ENCODE data around the gene MICU2.

The MICU2 gene

GRCh38 chr13:21522130-21522529 is 81.8 kb downstream of the MICU2 start:
- Histone ChIP-seq H3K4me3 (ENCODE audit: insufficient read length, low read depth) (no peak overlapping the region), H3K9me3 (ENCODE audit: insufficient read depth, low read length) (no peaks in the 10 kb centered on the region), H3K4me1 (ENCODE audit: insufficient read depth, insufficient read length) (no peaks in the 10 kb centered on the region), H3K36me3 (ENCODE audit: insufficient read depth, insufficient read length, low read length) (peaks cover 7% of the 10 kb centered on the region), H3K27me3 (ENCODE audit: insufficient read depth, insufficient read length) (no peaks in the 10 kb centered on the region), H3K9ac (ENCODE audit: insufficient read length, low read depth) (no peak overlapping the region)
- no peak for TF ChIP-seq YY1 (IDR thresholded peaks at IDR 0.05; ENCODE audit: insufficient read depth, insufficient read length)
- TF ChIP-seq SUZ12 (IDR thresholded peaks at IDR 0.05; ENCODE audit: extremely low read depth, insufficient read depth, insufficient read length) = no peak
- TF ChIP-seq ZNF274 (IDR thresholded peaks at IDR 0.05; ENCODE audit: low read depth, low read length) = no peak
- DNase-seq (ENCODE audit: low read depth, low spot score) = no peak

GRCh38 chr13:21518617-21519144 is 85.3 kb downstream of the MICU2 start:
- Histone ChIP-seq H3K9ac (ENCODE audit: insufficient read length, low read depth) (no peak overlapping the region), H3K9me3 (ENCODE audit: insufficient read depth, low read length) (no peaks in the 10 kb centered on the region), H3K36me3 (ENCODE audit: insufficient read depth, insufficient read length, low read length) (peaks cover 7% of the 10 kb centered on the region), H3K27me3 (ENCODE audit: insufficient read depth, insufficient read length) (no peaks in the 10 kb centered on the region), H3K4me1 (ENCODE audit: insufficient read depth, insufficient read length) (no peaks in the 10 kb centered on the region), H3K4me3 (ENCODE audit: insufficient read length, low read depth) (no peak overlapping the region)
- no peak for DNase-seq (ENCODE audit: low read depth, low spot score)
- TF ChIP-seq SUZ12 (IDR thresholded peaks at IDR 0.05; ENCODE audit: extremely low read depth, insufficient read depth, insufficient read length) (no peak), YY1 (IDR thresholded peaks at IDR 0.05; ENCODE audit: insufficient read depth, insufficient read length) (no peak), ZNF274 (IDR thresholded peaks at IDR 0.05; ENCODE audit: low read depth, low read length) (no peak)

- Histone ChIP-seq H3K9ac (ENCODE audit: insufficient read length, low read depth) (no peak overlapping the region), H3K9me3 (ENCODE audit: insufficient read depth, low read length) (no peaks in the 10 kb centered on the region), H3K36me3 (ENCODE audit: insufficient read depth, insufficient read length, low read length) (peaks cover 7% of the 10 kb centered on the region), H3K27me3 (ENCODE audit: insufficient read depth, insufficient read length) (no peaks in the 10 kb centered on the region), H3K4me3 (ENCODE audit: insufficient read length, low read depth) (no peak overlapping the region), H3K4me1 (ENCODE audit: insufficient read depth, insufficient read length) (no peaks in the 10 kb centered on the region)
- DNase-seq (ENCODE audit: low read depth, low spot score) = no peak
- TF ChIP-seq SUZ12 (IDR thresholded peaks at IDR 0.05; ENCODE audit: extremely low read depth, insufficient read depth, insufficient read length) = no peak
- no peak for TF ChIP-seq YY1 (IDR thresholded peaks at IDR 0.05; ENCODE audit: insufficient read depth, insufficient read length)
- no peak for TF ChIP-seq ZNF274 (IDR thresholded peaks at IDR 0.05; ENCODE audit: low read depth, low read length)
Measured at GRCh38 chr13:21517576-21517975, 86.4 kb downstream of the MICU2 start.

GRCh38 chr13:21516805-21517204 is 87.2 kb downstream of the MICU2 start:
- no peak for DNase-seq (ENCODE audit: low read depth, low spot score)

GRCh38 chr13:21511849-21512248 is 92.1 kb downstream of the MICU2 start:
- Histone ChIP-seq H3K36me3 (ENCODE audit: insufficient read depth, insufficient read length, low read length) (peaks cover 10% of the 10 kb centered on the region), H3K9me3 (ENCODE audit: insufficient read depth, low read length) (no peaks in the 10 kb centered on the region), H3K9ac (ENCODE audit: insufficient read length, low read depth) (no peak overlapping the region), H3K27me3 (ENCODE audit: insufficient read depth, insufficient read length) (no peaks in the 10 kb centered on the region), H3K4me1 (ENCODE audit: insufficient read depth, insufficient read length) (no peaks in the 10 kb centered on the region), H3K4me3 (ENCODE audit: insufficient read length, low read depth) (no peak overlapping the region)
- TF ChIP-seq SUZ12 (IDR thresholded peaks at IDR 0.05; ENCODE audit: extremely low read depth, insufficient read depth, insufficient read length) = no peak
- TF ChIP-seq ZNF274 (IDR thresholded peaks at IDR 0.05; ENCODE audit: low read depth, low read length) = no peak
- TF ChIP-seq YY1 (IDR thresholded peaks at IDR 0.05; ENCODE audit: insufficient read depth, insufficient read length) = no peak
- no peak for DNase-seq (ENCODE audit: low read depth, low spot score)

More at GRCh38 chr13:21516805-21517204, 87.2 kb downstream of the MICU2 start:
- no peaks in the 10 kb centered on the region for H3K9me3 ChIP-seq (ENCODE audit: insufficient read depth, low read length)
- peaks cover 7% of the 10 kb centered on the region for H3K36me3 ChIP-seq (ENCODE audit: insufficient read depth, insufficient read length, low read length)
- H3K4me3 ChIP-seq (ENCODE audit: insufficient read length, low read depth) = no peak overlapping the region
- no peaks in the 10 kb centered on the region for H3K27me3 ChIP-seq (ENCODE audit: insufficient read depth, insufficient read length)
- TF ChIP-seq SUZ12 (IDR thresholded peaks at IDR 0.05; ENCODE audit: extremely low read depth, insufficient read depth, insufficient read length) = no peak
- no peak for TF ChIP-seq YY1 (IDR thresholded peaks at IDR 0.05; ENCODE audit: insufficient read depth, insufficient read length)
- no peak for TF ChIP-seq ZNF274 (IDR thresholded peaks at IDR 0.05; ENCODE audit: low read depth, low read length)
- no peaks in the 10 kb centered on the region for H3K4me1 ChIP-seq (ENCODE audit: insufficient read depth, insufficient read length)
- H3K9ac ChIP-seq (ENCODE audit: insufficient read length, low read depth) = no peak overlapping the region

- no peak for TF ChIP-seq ZNF274 (IDR thresholded peaks at IDR 0.05; ENCODE audit: low read depth, low read length)
- TF ChIP-seq SUZ12 (IDR thresholded peaks at IDR 0.05; ENCODE audit: extremely low read depth, insufficient read depth, insufficient read length) = no peak
- no peak for TF ChIP-seq YY1 (IDR thresholded peaks at IDR 0.05; ENCODE audit: insufficient read depth, insufficient read length)
- Histone ChIP-seq H3K27me3 (ENCODE audit: insufficient read depth, insufficient read length) (no peaks in the 10 kb centered on the region), H3K4me1 (ENCODE audit: insufficient read depth, insufficient read length) (no peaks in the 10 kb centered on the region), H3K9ac (ENCODE audit: insufficient read length, low read depth) (no peak overlapping the region), H3K36me3 (ENCODE audit: insufficient read depth, insufficient read length, low read length) (peaks cover 10% of the 10 kb centered on the region), H3K4me3 (ENCODE audit: insufficient read length, low read depth) (no peak overlapping the region), H3K9me3 (ENCODE audit: insufficient read depth, low read length) (no peaks in the 10 kb centered on the region)
- DNase-seq (ENCODE audit: low read depth, low spot score) = no peak
Measured at GRCh38 chr13:21504379-21504778, 99.6 kb downstream of the MICU2 start.

GRCh38 chr13:21501686-21502085 is 102.3 kb downstream of the MICU2 start:
- Histone ChIP-seq H3K4me1 (ENCODE audit: insufficient read depth, insufficient read length) (no peaks in the 10 kb centered on the region), H3K36me3 (ENCODE audit: insufficient read depth, insufficient read length, low read length) (peaks cover 5% of the 10 kb centered on the region), H3K27me3 (ENCODE audit: insufficient read depth, insufficient read length) (no peaks in the 10 kb centered on the region), H3K9ac (ENCODE audit: insufficient read length, low read depth) (no peak overlapping the region), H3K9me3 (ENCODE audit: insufficient read depth, low read length) (no peaks in the 10 kb centered on the region), H3K4me3 (ENCODE audit: insufficient read length, low read depth) (no peak overlapping the region)
- TF ChIP-seq SUZ12 (IDR thresholded peaks at IDR 0.05; ENCODE audit: extremely low read depth, insufficient read depth, insufficient read length) (no peak), ZNF274 (IDR thresholded peaks at IDR 0.05; ENCODE audit: low read depth, low read length) (no peak), YY1 (IDR thresholded peaks at IDR 0.05; ENCODE audit: insufficient read depth, insufficient read length) (no peak)
- no peak for DNase-seq (ENCODE audit: low read depth, low spot score)

All from NT2/D1 (cell line).